ENCODE measurements around the gene ARSA.

Gene ARSA

DNA sequence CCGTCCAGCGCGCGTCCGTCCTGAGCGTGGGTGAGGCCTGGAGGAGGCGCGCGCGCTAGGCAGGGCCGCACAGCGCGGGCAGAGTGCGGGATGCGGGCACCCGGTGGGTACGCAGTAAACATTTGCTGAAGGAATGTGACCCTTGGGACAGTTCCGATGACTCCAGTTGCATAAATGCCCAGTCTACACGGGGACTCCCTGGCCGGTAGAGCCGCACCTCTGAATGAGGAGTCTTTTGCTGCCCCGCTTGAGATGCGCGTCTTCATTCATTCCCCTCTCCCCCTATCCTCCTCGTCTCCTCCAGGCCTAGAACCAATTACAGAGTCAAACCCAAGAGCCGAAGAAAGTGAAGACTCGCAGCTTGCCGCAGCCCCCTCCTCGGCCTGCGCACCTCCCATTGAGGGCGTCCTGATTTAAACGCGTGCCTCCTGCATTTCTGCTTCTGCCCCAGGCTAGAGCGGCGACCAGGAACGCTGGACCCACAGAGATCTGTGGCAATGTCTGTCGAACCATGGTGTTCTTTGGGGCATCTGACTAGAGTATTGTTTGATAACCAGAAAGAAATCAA is 44.6 kb downstream of the ARSA start:
- TF ChIP-seq, protein P1, sequence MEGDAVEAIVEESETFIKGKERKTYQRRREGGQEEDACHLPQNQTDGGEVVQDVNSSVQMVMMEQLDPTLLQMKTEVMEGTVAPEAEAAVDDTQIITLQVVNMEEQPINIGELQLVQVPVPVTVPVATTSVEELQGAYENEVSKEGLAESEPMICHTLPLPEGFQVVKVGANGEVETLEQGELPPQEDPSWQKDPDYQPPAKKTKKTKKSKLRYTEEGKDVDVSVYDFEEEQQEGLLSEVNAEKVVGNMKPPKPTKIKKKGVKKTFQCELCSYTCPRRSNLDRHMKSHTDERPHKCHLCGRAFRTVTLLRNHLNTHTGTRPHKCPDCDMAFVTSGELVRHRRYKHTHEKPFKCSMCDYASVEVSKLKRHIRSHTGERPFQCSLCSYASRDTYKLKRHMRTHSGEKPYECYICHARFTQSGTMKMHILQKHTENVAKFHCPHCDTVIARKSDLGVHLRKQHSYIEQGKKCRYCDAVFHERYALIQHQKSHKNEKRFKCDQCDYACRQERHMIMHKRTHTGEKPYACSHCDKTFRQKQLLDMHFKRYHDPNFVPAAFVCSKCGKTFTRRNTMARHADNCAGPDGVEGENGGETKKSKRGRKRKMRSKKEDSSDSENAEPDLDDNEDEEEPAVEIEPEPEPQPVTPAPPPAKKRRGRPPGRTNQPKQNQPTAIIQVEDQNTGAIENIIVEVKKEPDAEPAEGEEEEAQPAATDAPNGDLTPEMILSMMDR (IDR thresholded peaks at IDR 0.05) = no peak

GRCh38 chr22:50582493-50583293 is 45.3 kb downstream of the ARSA start, which contains the start of gene CHKB:
Gene CHKB, minus strand, starts transcription at chr22:50582849. Its CDS starts 68 bp downstream, at chr22:50582781.
- TF ChIP-seq, protein P1 (IDR thresholded peaks at IDR 0.05) = no peak

- TF ChIP-seq, protein P1 (IDR thresholded peaks at IDR 0.05) = no peak
Observed at GRCh38 chr22:50581950-50582492, 45.9 kb downstream of the ARSA start.

- TF ChIP-seq, protein P1 (IDR thresholded peaks at IDR 0.05) = no peak
Observed at GRCh38 chr22:50581031-50581949, 46.7 kb downstream of the ARSA start.

DNA sequence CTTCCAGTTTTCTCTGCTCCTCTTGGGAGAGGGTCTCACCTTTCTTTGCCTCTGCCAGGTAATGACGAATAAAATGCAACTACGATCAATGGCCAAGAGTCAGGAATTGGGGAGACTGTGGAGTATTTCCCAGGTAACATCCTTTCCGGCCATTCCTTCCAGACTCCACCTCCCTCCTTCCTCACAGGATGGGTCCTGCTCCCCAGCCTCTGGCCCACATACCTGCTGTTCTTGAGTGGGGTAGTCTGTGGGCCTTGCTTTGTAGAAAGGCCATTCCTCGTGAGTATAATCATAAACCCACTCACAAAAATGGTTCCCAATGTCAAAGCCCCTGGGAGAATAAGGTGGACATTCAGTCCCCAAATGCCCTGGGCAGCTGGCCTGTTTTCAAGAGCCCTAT is 48.2 kb downstream of the ARSA start:
- TF ChIP-seq, protein P1 (IDR thresholded peaks at IDR 0.05) = no peak

DNA sequence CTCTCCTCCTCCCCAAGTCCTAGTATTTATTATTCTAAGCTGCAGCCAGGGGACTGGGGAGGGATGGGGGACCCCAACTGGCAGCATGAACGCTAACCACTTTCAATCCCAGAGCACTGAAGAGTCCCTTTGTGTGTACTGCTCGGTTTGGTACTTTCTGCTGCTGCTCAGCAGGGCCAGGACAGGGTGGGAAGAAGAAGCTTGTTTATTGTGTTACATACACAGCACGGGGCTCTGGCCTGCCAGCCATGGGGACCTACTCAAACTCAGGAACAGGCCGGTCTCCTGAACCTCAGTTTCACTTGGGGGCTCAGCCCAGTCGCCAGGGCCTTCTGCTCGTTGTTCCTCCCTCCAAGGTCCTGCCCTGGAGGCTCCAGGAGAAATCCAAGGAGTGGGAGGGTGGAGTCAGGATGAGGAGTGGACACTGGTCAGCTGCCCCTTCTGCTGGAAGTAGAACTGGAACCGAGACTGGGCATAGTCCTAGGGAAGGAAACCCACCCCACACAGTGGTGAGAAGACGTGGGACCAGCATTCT is 49.1 kb downstream of the ARSA start:
- TF ChIP-seq, protein P1 (IDR thresholded peaks at IDR 0.05) = no peak
